Thoracic aorta (tissue), 2 donors: ENCODE results near the gene NFKBIE. TPM values are rescaled to one million over a fixed set of nuclear protein-coding genes. Genes with fewer than 3 reads are reported as not detected.

ENCODE experiments used
- ATAC-seq: fragments of 150-250 bp; one replicate; pipeline ENCODE4 v1.8.0; 2017; ENCODE audit warnings: low read depth; ENCODE audit not compliant: insufficient number of reproducible peaks, low FRiP score
- DNase-seq: peaks from one replicate; pipeline ENCODE4 v3.0.0-alpha.2; 2020; ENCODE audit warnings: low spot score
- H3K27ac ChIP-seq, 2 donors: fragments of 200-600 bp; sonication (generic); 1 replicate in 1 of 2; 2 replicates in 1 of 2; pipeline ENCODE4 v1.5.1; 2016; ENCODE audit warnings: mild to moderate bottlenecking in 2 of 2, moderate library complexity in 2 of 2
- H3K27me3 ChIP-seq: fragments of 200-600 bp; sonication (generic); replicated peaks from 2 replicates; pipeline ENCODE4 v1.6.0; 2016; ENCODE audit warnings: mild to moderate bottlenecking; ENCODE audit not compliant: insufficient read depth
- H3K36me3 ChIP-seq: fragments of 200-600 bp; sonication (generic); one replicate; pipeline ENCODE4 v1.5.1; 2016
- H3K4me1 ChIP-seq, 2 donors: fragments of 200-600 bp; sonication (generic); 1 replicate in 1 of 2; 2 replicates in 1 of 2; pipeline versions ENCODE4 v1.5.1 to v1.6.0; 2016; ENCODE audit warnings: low read depth in 2 of 2, mild to moderate bottlenecking in 1 of 2; ENCODE audit not compliant: control insufficient read depth in 1 of 2
- H3K4me3 ChIP-seq: fragments of 200-600 bp; sonication (generic); 2 replicates; pipeline ENCODE4 v1.5.1; 2016; ENCODE audit warnings: mild to moderate bottlenecking
- H3K9me3 ChIP-seq: fragments of 200-600 bp; sonication (generic); 2 replicates; pipeline ENCODE4 v1.5.1; 2016
- CTCF ChIP-seq: fragments of 200-600 bp; sonication (generic); IDR thresholded peaks from one replicate; pipeline ENCODE4 v1.5.1; 2019; ENCODE audit warnings: antibody characterized with exemption
- total RNA-seq, 2 donors: library from RNA; depleted of rRNA; stranded (reverse); fragments of >200 nt; gene quantifications; one replicate each; pipeline versions ENCODE4 v1.1.0 to v1.2.3, GENCODE V29; 2016

The NFKBIE gene
- total RNA-seq, 2 donors from 2014 or later: 5.5 to 10.6 TPM

GRCh38 chr6:44310241-44310640 is 44.9 kb upstream of the NFKBIE start:
- Histone ChIP-seq H3K4me3 (no peak overlapping the region), H3K9me3 (no peaks in the 10 kb centered on the region), H3K36me3 (peaks cover 23% of the 10 kb centered on the region), H3K27ac (no peak overlapping the region), H3K4me1 (peaks cover 6 to 12% of the 10 kb centered on the region in 2 donors), H3K27me3 (no peaks in the 10 kb centered on the region)
- ATAC-seq (no peak), DNase-seq (no peak)
- no peak for TF ChIP-seq CTCF

DNA sequence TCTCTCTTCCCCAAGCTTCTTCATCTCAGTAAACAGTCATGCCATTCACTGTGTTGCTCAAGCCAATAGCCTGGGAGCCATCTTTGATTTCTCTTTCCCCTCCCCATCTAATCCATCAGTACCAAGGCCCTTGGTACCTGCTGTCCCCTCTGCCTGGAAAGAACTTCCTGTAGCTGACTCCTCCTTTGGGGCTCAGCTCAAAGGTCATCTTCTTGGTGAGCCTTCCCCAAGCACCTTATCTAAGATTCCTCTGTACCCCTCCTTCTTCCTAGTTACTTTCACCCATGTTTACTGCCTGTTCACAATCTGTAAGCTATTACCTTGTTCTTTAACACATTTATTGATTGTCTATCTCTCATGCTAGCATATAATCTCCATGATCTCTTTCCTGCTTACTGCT is 44.3 kb upstream of the NFKBIE start:
- no peak for TF ChIP-seq CTCF
- H3K27me3 ChIP-seq: no peaks in the 10 kb centered on the region
- H3K4me3 ChIP-seq: no peak overlapping the region
- no peaks in the 10 kb centered on the region for H3K9me3 ChIP-seq
- no peak overlapping the region for H3K27ac ChIP-seq
- peaks cover 6 to 12% of the 10 kb centered on the region in 2 donors for H3K4me1 ChIP-seq
- H3K36me3 ChIP-seq: peaks cover 25% of the 10 kb centered on the region
- ATAC-seq (no peak), DNase-seq (no peak)

GRCh38 chr6:44309092-44309491 is 43.7 kb upstream of the NFKBIE start:
- no peaks in the 10 kb centered on the region for H3K27me3 ChIP-seq
- H3K27ac ChIP-seq: no peak overlapping the region
- peaks cover 31% of the 10 kb centered on the region for H3K36me3 ChIP-seq
- H3K4me1 ChIP-seq: peaks cover 6 to 12% of the 10 kb centered on the region in 2 donors
- no peaks in the 10 kb centered on the region for H3K9me3 ChIP-seq
- TF ChIP-seq CTCF: no peak
- ATAC-seq: no peak
- H3K4me3 ChIP-seq: no peak overlapping the region
- DNase-seq: no peak

GRCh38 chr6:44307217-44307616 is 41.9 kb upstream of the NFKBIE start:
- peaks cover 49% of the 10 kb centered on the region for H3K36me3 ChIP-seq
- no peak for DNase-seq
- no peak overlapping the region for H3K4me3 ChIP-seq
- no peaks in the 10 kb centered on the region for H3K27me3 ChIP-seq
- TF ChIP-seq CTCF: no peak
- peaks cover 2 to 5% of the 10 kb centered on the region in 2 donors for H3K4me1 ChIP-seq
- no peak overlapping the region for H3K27ac ChIP-seq
- no peaks in the 10 kb centered on the region for H3K9me3 ChIP-seq
- no peak for ATAC-seq

- no peak for TF ChIP-seq CTCF
- H3K4me1 ChIP-seq: peaks cover 0 to under 1% of the 10 kb centered on the region in 2 donors
- H3K36me3 ChIP-seq: peaks cover 53% of the 10 kb centered on the region
- ATAC-seq (no peak), DNase-seq (no peak)
- H3K9me3 ChIP-seq: no peaks in the 10 kb centered on the region
- no peaks in the 10 kb centered on the region for H3K27me3 ChIP-seq
- no peak overlapping the region for H3K4me3 ChIP-seq
- H3K27ac ChIP-seq: no peak overlapping the region
Observed at GRCh38 chr6:44306710-44307109, 41.4 kb upstream of the NFKBIE start.
